IMR-90 (cell line): ENCODE data around the gene SERP1.

Experiments
- BHLHE40 ChIP-seq: fragments of 150-350 bp; IDR thresholded peaks from 2 replicates; pipeline ENCODE4 v1.6.1; 2016; ENCODE audit warnings: mild to moderate bottlenecking, low read depth, low read length
- CTCF ChIP-seq: conservative IDR thresholded peaks from 2 replicates; pipeline ENCODE4 v1.5.1; 2012; ENCODE audit warnings: mild to moderate bottlenecking, low read depth, low read length, improper control_type of control experiment
- ELK1 ChIP-seq: fragments of 150-350 bp; IDR thresholded peaks from 2 replicates; pipeline ENCODE4 v1.6.1; 2016; ENCODE audit warnings: low read depth, mild to moderate bottlenecking, low read length, moderate library complexity, borderline replicate concordance
- FOS ChIP-seq: fragments of 150-350 bp; IDR thresholded peaks from 2 replicates; pipeline ENCODE4 v1.6.1; 2016; ENCODE audit warnings: low read depth, low read length
- MAFK ChIP-seq: IDR thresholded peaks from 2 replicates; pipeline ENCODE4 v1.6.1; 2012; ENCODE audit warnings: low read depth, low read length, improper control_type of control experiment
- MAZ ChIP-seq: IDR thresholded peaks from 2 replicates; pipeline ENCODE4 v1.6.1; 2012; ENCODE audit warnings: low read depth, mild to moderate bottlenecking, low read length, improper control_type of control experiment, moderate library complexity, borderline replicate concordance
- MXI1 ChIP-seq: IDR thresholded peaks from 2 replicates; pipeline ENCODE4 v1.6.1; 2012; ENCODE audit warnings: low read depth, mild to moderate bottlenecking, low read length, moderate library complexity, borderline replicate concordance
- NFE2L2 ChIP-seq: fragments of 150-350 bp; IDR thresholded peaks from 2 replicates; pipeline ENCODE4 v1.6.1; 2016; ENCODE audit warnings: low read depth, mild to moderate bottlenecking, low read length
- POLR2A ChIP-seq: IDR thresholded peaks from 2 replicates; pipeline ENCODE4 v1.6.1; 2012; ENCODE audit warnings: mild to moderate bottlenecking, low read depth, low read length
- RAD21 ChIP-seq: IDR thresholded peaks from 2 replicates; pipeline ENCODE4 v1.6.1; 2012; ENCODE audit warnings: low read length, improper control_type of control experiment
- RFX5 ChIP-seq: IDR thresholded peaks from 2 replicates; pipeline ENCODE4 v1.8.0; 2012; ENCODE audit warnings: low read depth, mild to moderate bottlenecking, low read length, moderate library complexity
- USF2 ChIP-seq: fragments of 150-350 bp; IDR thresholded peaks from 2 replicates; pipeline ENCODE4 v1.6.1; 2017; ENCODE audit warnings: mild to moderate bottlenecking, antibody characterized with exemption, low read length, low read depth

GRCh38 chr3:150494411-150494977 lies 51.8 kb downstream of the SERP1 start:
- no peak for TF ChIP-seq RFX5
- TF ChIP-seq BHLHE40, result no peak
- no peak for TF ChIP-seq ELK1
- TF ChIP-seq POLR2A, result no peak
- TF ChIP-seq CTCF, result no peak
- no peak for TF ChIP-seq MAZ
- TF ChIP-seq NFE2L2, result no peak
- no peak for TF ChIP-seq FOS
- TF ChIP-seq USF2, result no peak
- TF ChIP-seq MXI1, result no peak
- no peak for TF ChIP-seq RAD21
- no peak for TF ChIP-seq MAFK
